Heart left ventricle (tissue), 13 donors: ENCODE data around the gene PLEKHM3.

Experiments
- CTCF ChIP-seq, 12 donors: fragments of 200-600 bp; sonication (generic) in 4 of 12; IDR thresholded peaks; one replicate each; pipeline versions ENCODE4 v1.5.0 to v1.8.0; 2018 to 2022; ENCODE audit warnings: antibody characterized with exemption in 12 of 12, mild to moderate bottlenecking in 5 of 12
- POLR2A ChIP-seq, 2 donors: fragments of 450-650 bp; IDR thresholded peaks; one replicate each; pipeline ENCODE4 v1.6.1; 2017; ENCODE audit warnings: antibody characterized with exemption in 2 of 2, mild to moderate bottlenecking in 2 of 2, moderate library complexity in 2 of 2
- donor health status: ischemic (EF 13 %, LVEDD 7.1; RV severe dilation, severe dysfunction).
- donor health status: DM: no; HTN: yes; CAD: no.
- donor health status: DM: no; HTN: no; CAD: no.
- donor health status: ischemic (EF 25% LVEDD 6.9; RV normal size, moderate dysfunction).
- donor health status: ischemic (EF 25% LVEDD 5.7; RV mildly dilated, moderate dysfunction).
- donor health status: ischemic (EF 35%, LVEDD 5.7; RV mildly dilated, moderate dysfunction).
- donor health status: nonischemic (EF 11% LVEDD 7.7; RV severe dilation, severe dysfunction).
- donor health status: DM: yes; HTN: yes; CAD: no.
- donor health status: PGD.
- donor health status: ischemic (EF 29% LVEDD 5.4; RV normal size, mild dysfunction).
- donor health status: nonischemic (EF 23%, LVEDD 6.1; RV moderate dilation, normal function).

- no peak for TF ChIP-seq CTCF (IDR thresholded peaks at IDR 0.05)
- no peak for TF ChIP-seq POLR2A (IDR thresholded peaks at IDR 0.05)
Measured at GRCh38 chr2:207911856-207912255, 113.5 kb downstream of the PLEKHM3 start.
